ENCODE measurements around the gene RNF213. TPM values are rescaled to one million over a fixed set of nuclear protein-coding genes. Genes with fewer than 3 reads are reported as not detected.

RNF213 gene
- total and polyA plus RNA-seq, 4 donors: 18.2 to 104 (median 33.5) TPM

GRCh38 chr17:80447790-80448189 lies 187.1 kb downstream of the RNF213 start:
- WGBS: 92% methylated on average over 4 of the region's 4 CpGs
- H3K9ac ChIP-seq (ENCODE audit: low read depth in 1 of 2, low read length in 2 of 2): no peak overlapping the region
- H3K4me1 ChIP-seq (ENCODE audit: control insufficient read depth in 4 of 4, insufficient read depth in 4 of 4, low read length in 3 of 4): peaks cover 0 to 4% (median 0%) of the 10 kb centered on the region in 4 donors
- H3K27me3 ChIP-seq (ENCODE audit: control insufficient read depth in 4 of 4, insufficient read depth in 4 of 4, low read length in 3 of 4): no peaks in the 10 kb centered on the region
- no peaks in the 10 kb centered on the region for H3K9me3 ChIP-seq (ENCODE audit: control insufficient read depth in 4 of 4, low read length in 3 of 4)
- no peak for DNase-seq (ENCODE audit: low spot score)
- no peak overlapping the region for H3K27ac ChIP-seq (ENCODE audit: low read depth in 1 of 2, low read length in 2 of 2)
- no peak overlapping the region for H3K4me3 ChIP-seq (ENCODE audit: low read depth in 1 of 3, low read length in 3 of 3)
- TF ChIP-seq ZBTB33 (IDR thresholded peaks at IDR 0.05) (no peak), YY1 (IDR thresholded peaks at IDR 0.05) (no peak), SP1 (IDR thresholded peaks at IDR 0.05) (no peak), RAD21 (IDR thresholded peaks at IDR 0.05) (no peak), JUND (IDR thresholded peaks at IDR 0.05) (no peak), FOXA2 (IDR thresholded peaks at IDR 0.05) (no peak), ATF3 (IDR thresholded peaks at IDR 0.05) (no peak)
- no peaks in the 10 kb centered on the region for H3K36me3 ChIP-seq (ENCODE audit: control insufficient read depth in 4 of 4, insufficient read depth in 3 of 4, low read depth in 1 of 4, low read length in 3 of 4)

Small RNA genes within 50 kb of the gene (small RNA-seq; reads per million reads assigned to genes)
- gene MIR4730: not detected

Other genes with a start within 250 kb of the RNF213 start
- 10 to 100 TPM in 1 of 2 donors, 1 to 10 TPM in 1; 4.7 to 29.5 TPM for gene TBC1D16, start 225.0 kb upstream of the RNF213 start, total RNA-seq
- 1 to 10 TPM; 3.4 to 4.7 TPM for gene TBC1D16, start 225.0 kb upstream of the RNF213 start, polyA plus RNA-seq
- 1 to 10 TPM in 1 of 2 donors, under 1 TPM in 1; 0.93 to 3.0 TPM for gene CCDC40, start 224.2 kb upstream of the RNF213 start, total RNA-seq
- gene CCDC40, start 224.2 kb upstream of the RNF213 start, polyA plus RNA-seq: 1 to 10 TPM in 1 of 2 donors, under 1 TPM in 1; 0.60 to 1.9 TPM
- 10 to 100 TPM; 21.3 to 31.0 TPM for gene GAA, start 159.3 kb upstream of the RNF213 start, total RNA-seq
- 10 to 100 TPM; 43.0 to 58.7 TPM for gene GAA, start 159.3 kb upstream of the RNF213 start, polyA plus RNA-seq
- 10 to 100 TPM; 33.8 to 35.1 TPM for gene EIF4A3, start 113.7 kb upstream of the RNF213 start, total RNA-seq
- gene EIF4A3, start 113.7 kb upstream of the RNF213 start, polyA plus RNA-seq: 10 to 100 TPM; 29.0 to 33.1 TPM
- gene CARD14, start 90.8 kb upstream of the RNF213 start, total RNA-seq: under 1 TPM; 0.25 to 0.70 TPM
- gene CARD14, start 90.8 kb upstream of the RNF213 start, polyA plus RNA-seq: under 1 TPM; 0.07 to 0.32 TPM
- 10 to 100 TPM in 1 of 2 donors, 1 to 10 TPM in 1; 5.8 to 15.2 TPM for gene SGSH, start 40.5 kb upstream of the RNF213 start, total RNA-seq
- gene SGSH, start 40.5 kb upstream of the RNF213 start, polyA plus RNA-seq: 10 to 100 TPM; 10.6 to 19.8 TPM
- gene SLC26A11, start 40.4 kb upstream of the RNF213 start, total RNA-seq: 1 to 10 TPM; 6.9 to 8.2 TPM
- 1 to 10 TPM; 3.3 to 4.2 TPM for gene SLC26A11, start 40.4 kb upstream of the RNF213 start, polyA plus RNA-seq
- 10 to 100 TPM in 1 of 2 donors, 1 to 10 TPM in 1; 5.7 to 10.7 TPM for gene ENDOV, start 154.3 kb downstream of the RNF213 start, total RNA-seq
- 10 to 100 TPM in 1 of 2 donors, 1 to 10 TPM in 1; 5.8 to 11.9 TPM for gene ENDOV, start 154.3 kb downstream of the RNF213 start, polyA plus RNA-seq
- gene NPTX1, start 215.8 kb downstream of the RNF213 start, total RNA-seq: under 1 TPM in 1 of 2 donors, not detected in 1; under 0.01 TPM
- not detected for gene NPTX1, start 215.8 kb downstream of the RNF213 start, polyA plus RNA-seq

All from liver (tissue), 10 donors.